Left lung (tissue), 10 donors: ENCODE results near the gene GSC2. TPM values are rescaled to one million over a fixed set of nuclear protein-coding genes. Genes with fewer than 3 reads are reported as not detected.

Source experiments
- ATAC-seq: fragments of 200-7000 bp; cut with Tn5 transposase; one replicate; pipeline ENCODE4 v1.9.1; 2020; ENCODE audit warnings: moderate library complexity
- DNase-seq, 4 donors: peaks; one replicate each; pipeline ENCODE4 v3.0.0-alpha.2; 2013 to 2020
- H3K27ac ChIP-seq, 2 donors: fragments of 200-600 bp; sonication (generic) in 1 of 2; one replicate each; pipeline versions ENCODE4 v1.5.0 to v1.8.0; 2020 to 2021
- H3K27me3 ChIP-seq, 2 donors: fragments of 200-600 bp; sonication (generic) in 1 of 2; one replicate each; pipeline versions ENCODE4 v1.5.0 to v1.8.0; 2020 to 2021
- H3K36me3 ChIP-seq, 2 donors: fragments of 200-600 bp; sonication (generic) in 1 of 2; one replicate each; pipeline versions ENCODE4 v1.5.0 to v1.8.0; 2020 to 2021
- H3K4me1 ChIP-seq, 2 donors: fragments of 200-600 bp; one replicate each; pipeline ENCODE4 v1.8.0; 2021
- H3K4me3 ChIP-seq, 2 donors: fragments of 200-600 bp; sonication (generic) in 1 of 2; one replicate each; pipeline versions ENCODE4 v1.5.0 to v1.8.0; 2020 to 2021; ENCODE audit warnings: mild to moderate bottlenecking in 1 of 2
- H3K9me3 ChIP-seq, 2 donors: fragments of 200-600 bp; sonication (generic) in 1 of 2; one replicate each; pipeline versions ENCODE4 v1.5.0 to v1.8.0; 2020 to 2021
- intact Hi-C, 2 donors: fragments of 100-400 bp; cut with DNase I; formaldehyde crosslinking; loops; one replicate each; pipeline versions ENCODE4 v1.11.2 to v1.14.2; 2022
- polyA plus RNA-seq, 6 donors: library from polyadenylated mRNA; unstranded; fragments of 120-200 nt; gene quantifications; one replicate each; pipeline ENCODE4 v1.2.1, GENCODE V29; 2013; ENCODE audit not compliant: insufficient read length in 6 of 6
- total RNA-seq, 2 donors: library from RNA; stranded (reverse); fragmentation: NEBNext Ultra II Directional; extraction: Animal tissue kit (Norgen Biotek cat#: 25700); gene quantifications; one replicate each; pipeline ENCODE4 v1.2.1, GENCODE V29; 2021
- TF ChIP-seq, protein P1 (sequence below), 2 donors: fragments of 200-600 bp; sonication (generic) in 1 of 2; IDR thresholded peaks; one replicate each; pipeline versions ENCODE4 v1.5.0 to v1.8.0; 2021; ENCODE audit warnings: antibody characterized with exemption in 2 of 2
- donor health status: DM: no; HTN: yes; CAD: no.
- donor health status: DM: no; HTN: no; CAD: no.

The GSC2 gene
- total and polyA plus RNA-seq, 8 donors, result not detected

DNA sequence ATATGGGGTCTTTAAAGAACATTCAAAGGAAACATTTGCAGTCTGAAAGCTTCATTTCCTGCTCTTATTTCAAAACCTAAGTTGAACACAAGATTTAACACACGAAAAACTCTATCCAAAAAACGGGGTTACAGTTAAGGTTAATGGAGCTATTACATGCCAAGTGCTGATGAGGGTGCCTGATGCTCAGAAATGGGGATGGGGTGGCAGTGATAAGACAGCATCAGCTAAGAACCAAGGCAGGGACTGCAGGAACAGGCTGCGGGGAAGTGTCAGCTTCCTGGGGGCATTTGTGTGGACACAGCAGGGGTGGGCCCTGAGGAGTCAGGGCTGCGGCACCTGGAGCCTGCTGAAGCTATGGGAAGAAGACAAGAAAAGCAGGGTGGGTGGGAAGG, 40.0 kb downstream of the GSC2 start:
- ATAC-seq (no peak), DNase-seq (no peak)
- intact Hi-C loops, result no loop called here
- Histone ChIP-seq H3K4me3 (no peak overlapping the region), H3K4me1 (peaks cover 23 to 74% of the 10 kb centered on the region in 2 donors), H3K9me3 (no peaks in the 10 kb centered on the region), H3K36me3 (no peaks in the 10 kb centered on the region), H3K27me3 (no peaks in the 10 kb centered on the region), H3K27ac (peak overlapping the region; percentile 83 to 93)
- TF ChIP-seq, protein P1, sequence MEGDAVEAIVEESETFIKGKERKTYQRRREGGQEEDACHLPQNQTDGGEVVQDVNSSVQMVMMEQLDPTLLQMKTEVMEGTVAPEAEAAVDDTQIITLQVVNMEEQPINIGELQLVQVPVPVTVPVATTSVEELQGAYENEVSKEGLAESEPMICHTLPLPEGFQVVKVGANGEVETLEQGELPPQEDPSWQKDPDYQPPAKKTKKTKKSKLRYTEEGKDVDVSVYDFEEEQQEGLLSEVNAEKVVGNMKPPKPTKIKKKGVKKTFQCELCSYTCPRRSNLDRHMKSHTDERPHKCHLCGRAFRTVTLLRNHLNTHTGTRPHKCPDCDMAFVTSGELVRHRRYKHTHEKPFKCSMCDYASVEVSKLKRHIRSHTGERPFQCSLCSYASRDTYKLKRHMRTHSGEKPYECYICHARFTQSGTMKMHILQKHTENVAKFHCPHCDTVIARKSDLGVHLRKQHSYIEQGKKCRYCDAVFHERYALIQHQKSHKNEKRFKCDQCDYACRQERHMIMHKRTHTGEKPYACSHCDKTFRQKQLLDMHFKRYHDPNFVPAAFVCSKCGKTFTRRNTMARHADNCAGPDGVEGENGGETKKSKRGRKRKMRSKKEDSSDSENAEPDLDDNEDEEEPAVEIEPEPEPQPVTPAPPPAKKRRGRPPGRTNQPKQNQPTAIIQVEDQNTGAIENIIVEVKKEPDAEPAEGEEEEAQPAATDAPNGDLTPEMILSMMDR (IDR thresholded peaks at IDR 0.05), result no peak

- no peaks in the 10 kb centered on the region for H3K36me3 ChIP-seq
- peaks cover 23 to 68% of the 10 kb centered on the region in 2 donors for H3K4me1 ChIP-seq
- DNase-seq, result peak in 2 of 4 donors; percentile 63 to 64
These were observed 40.7 kb downstream of the GSC2 start for GRCh38 chr22:19109198-19110063.

GRCh38 chr22:19108807-19109197, 41.3 kb downstream of the GSC2 start:
- intact Hi-C loops, result no loop called here
- no peaks in the 10 kb centered on the region for H3K36me3 ChIP-seq
- peaks cover 23 to 68% of the 10 kb centered on the region in 2 donors for H3K4me1 ChIP-seq
- TF ChIP-seq, protein P1 (IDR thresholded peaks at IDR 0.05), result no peak
- DNase-seq (no peak), ATAC-seq (no peak)
- H3K4me3 ChIP-seq, result no peak overlapping the region
- no peaks in the 10 kb centered on the region for H3K27me3 ChIP-seq
- H3K27ac ChIP-seq, result peak overlapping the region; percentile 83 to 93
- H3K9me3 ChIP-seq, result no peaks in the 10 kb centered on the region

More at GRCh38 chr22:19109198-19110063, 40.7 kb downstream of the GSC2 start:
- ATAC-seq, result peak; percentile 88
- Histone ChIP-seq H3K4me3 (no peak overlapping the region), H3K27ac (peak overlapping the region; percentile 83 to 93), H3K27me3 (no peaks in the 10 kb centered on the region), H3K9me3 (no peaks in the 10 kb centered on the region)
- intact Hi-C loops, result no loop called here
- TF ChIP-seq, protein P1 (IDR thresholded peaks at IDR 0.05), result no peak

GRCh38 chr22:19107730-19108074, 42.4 kb downstream of the GSC2 start:
- no peaks in the 10 kb centered on the region for H3K9me3 ChIP-seq
- DNase-seq (peak in 1 of 4 donors; percentile 55), ATAC-seq (no peak)
- H3K27me3 ChIP-seq, result no peaks in the 10 kb centered on the region
- no peaks in the 10 kb centered on the region for H3K36me3 ChIP-seq
- no peak overlapping the region for H3K4me3 ChIP-seq
- intact Hi-C loops, result no loop called here
- TF ChIP-seq, protein P1 (IDR thresholded peaks at IDR 0.05), result no peak
- peaks cover 23 to 71% of the 10 kb centered on the region in 2 donors for H3K4me1 ChIP-seq
- peak overlapping the region in 1 of 2 donors; percentile 93 for H3K27ac ChIP-seq

DNA sequence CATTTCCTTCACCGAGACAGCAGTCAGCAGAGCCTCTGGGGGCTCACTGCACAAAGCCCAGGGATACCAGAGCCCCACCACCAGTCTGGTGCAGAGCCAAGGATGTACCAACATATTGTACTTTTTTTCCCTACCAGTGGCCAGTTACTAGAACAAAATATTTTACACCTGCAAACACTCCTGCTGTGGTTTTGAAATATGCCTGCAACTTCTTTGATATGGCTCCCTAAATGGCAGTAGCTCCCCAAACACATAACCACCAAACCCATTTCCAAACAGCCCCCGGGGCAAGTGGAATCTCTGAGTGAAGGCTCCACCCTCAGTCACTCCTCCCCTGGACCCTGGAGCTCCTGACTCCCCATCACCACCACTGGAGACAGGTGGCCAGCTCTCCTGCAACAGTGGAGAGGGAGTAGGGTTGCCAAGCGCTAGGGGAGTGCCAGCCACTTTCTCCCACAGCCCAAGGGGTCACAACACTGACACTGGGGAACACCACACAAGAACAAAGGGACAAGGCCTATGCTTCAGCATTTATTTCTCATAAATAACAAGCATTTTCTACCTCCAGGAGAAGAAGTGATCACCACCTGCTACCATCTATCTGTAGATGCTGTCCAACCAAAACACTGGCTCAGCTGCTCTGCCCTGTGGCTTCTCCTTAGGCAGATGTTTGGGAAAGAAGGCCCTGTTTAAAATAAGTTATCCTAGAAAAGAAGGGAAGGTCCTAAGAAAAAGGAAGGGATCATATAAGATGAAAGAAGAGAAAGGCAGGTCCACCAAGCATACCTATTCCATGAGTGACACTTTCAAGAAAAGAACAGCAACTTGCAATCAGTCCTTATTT, 43.0 kb downstream of the GSC2 start:
- H3K27me3 ChIP-seq, result no peaks in the 10 kb centered on the region
- H3K4me3 ChIP-seq, result no peak overlapping the region
- TF ChIP-seq, protein P1 (IDR thresholded peaks at IDR 0.05), result no peak
- ATAC-seq (no peak), DNase-seq (no peak)
- no peaks in the 10 kb centered on the region for H3K9me3 ChIP-seq
- intact Hi-C loops, result no loop called here
- peaks cover 23 to 71% of the 10 kb centered on the region in 2 donors for H3K4me1 ChIP-seq
- H3K36me3 ChIP-seq, result no peaks in the 10 kb centered on the region
- H3K27ac ChIP-seq, result peak overlapping the region in 1 of 2 donors; percentile 93
